PC-3 (cell line): Measurements from ENCODE around the gene MPZL1. TPM values are rescaled to one million over a fixed set of nuclear protein-coding genes. Genes with fewer than 3 reads are reported as not detected.

ENCODE experiments used
- ATAC-seq: fragments of 200-7000 bp; cut with Tn5 transposase; 2 replicates; pipeline ENCODE4 v1.9.1; 2020; ENCODE audit warnings: mild to moderate bottlenecking, moderate library complexity
- BruUV-seq: library from RNA; stranded (reverse); fragments of 400-500 nt; replicated peaks from 2 replicates; lab custom pipeline; 2021; lab: Mats Ljungman, UMichigan
- CTCF ChIA-PET: fragments of 300-600 bp; sonication (Branson Sonifier 250); formaldehyde crosslinking; loops from one replicate; lab custom pipeline; 2022; ENCODE audit warnings: antibody characterized with exemption; lab: Charles Lee
- POLR2A ChIA-PET: fragments of 300-600 bp; sonication (Branson Sonifier 250); formaldehyde crosslinking; loops from one replicate; lab custom pipeline; 2022; ENCODE audit warnings: antibody characterized with exemption; ENCODE audit not compliant: unreplicated experiment; lab: Charles Lee
- DNase-seq: peaks from one replicate; pipeline ENCODE4 v3.0.0-alpha.2; 2015
- H2AFZ ChIP-seq: fragments of 300-600 bp; sonication (generic); 2 replicates; pipeline ENCODE4 v1.6.0; 2016; ENCODE audit warnings: antibody characterized with exemption, low read length
- H3F3A ChIP-seq: fragments of 300-600 bp; sonication (generic); one replicate; pipeline ENCODE4 v1.6.0; 2017; ENCODE audit warnings: antibody characterized with exemption, low read length, control low read depth, mild to moderate bottlenecking; ENCODE audit not compliant: unreplicated experiment
- H3K27ac ChIP-seq: fragments of 300-600 bp; sonication (generic); 2 replicates; pipeline ENCODE4 v1.5.1; 2016; ENCODE audit warnings: mild to moderate bottlenecking, low read length
- H3K27me3 ChIP-seq: fragments of 300-600 bp; sonication (generic); 2 replicates; pipeline ENCODE4 v1.6.1; 2016; ENCODE audit warnings: low read length, mixed read lengths
- H3K36me3 ChIP-seq: fragments of 300-600 bp; sonication (generic); 2 replicates; pipeline ENCODE4 v1.6.1; 2016; ENCODE audit warnings: low read depth, mixed run types, low read length, mixed read lengths
- H3K4me1 ChIP-seq: fragments of 300-600 bp; sonication (generic); 2 replicates; pipeline ENCODE4 v1.5.1; 2016; ENCODE audit warnings: low read length; ENCODE audit not compliant: insufficient read depth
- H3K4me2 ChIP-seq: fragments of 300-600 bp; sonication (generic); 2 replicates; pipeline ENCODE4 v1.6.0; 2016; ENCODE audit warnings: low read length
- H3K4me3 ChIP-seq: fragments of 300-600 bp; sonication (generic); 2 replicates; pipeline ENCODE4 v1.5.1; 2016; ENCODE audit warnings: mild to moderate bottlenecking, low read length, mixed read lengths
- H3K79me2 ChIP-seq: fragments of 300-600 bp; sonication (generic); 2 replicates; pipeline ENCODE4 v1.6.1; 2017; ENCODE audit warnings: low read length, mixed read lengths
- H3K9ac ChIP-seq: fragments of 300-600 bp; sonication (generic); 2 replicates; pipeline ENCODE4 v1.6.0; 2016; ENCODE audit warnings: mild to moderate bottlenecking, low read length
- H3K9me2 ChIP-seq: fragments of 300-600 bp; sonication (generic); replicated peaks from 2 replicates; pipeline ENCODE4 v1.6.1; 2016; ENCODE audit warnings: mixed run types, low read length, mixed read lengths
- H3K9me3 ChIP-seq: fragments of 300-600 bp; sonication (generic); 2 replicates; pipeline ENCODE4 v1.6.1; 2016; ENCODE audit warnings: low read length, mixed read lengths
- H4K20me1 ChIP-seq: fragments of 300-600 bp; sonication (generic); 2 replicates; pipeline ENCODE4 v1.6.1; 2016; ENCODE audit warnings: low read length, mixed read lengths
- CTCF ChIP-seq: fragments of 300-600 bp; sonication (generic); conservative IDR thresholded peaks from 2 replicates; pipeline ENCODE4 v1.5.1; 2017; ENCODE audit warnings: antibody characterized with exemption, low read depth, mild to moderate bottlenecking, low read length
- EZH2 ChIP-seq: fragments of 300-600 bp; sonication (generic); IDR thresholded peaks from one replicate; pipeline ENCODE4 v1.6.1; 2017; ENCODE audit warnings: antibody characterized with exemption, mild to moderate bottlenecking, low read length; ENCODE audit not compliant: unreplicated experiment
- EZH2phosphoT487 ChIP-seq: fragments of 300-600 bp; sonication (generic); IDR thresholded peaks from 2 replicates; pipeline ENCODE4 v1.6.1; 2018; ENCODE audit warnings: mild to moderate bottlenecking, antibody characterized with exemption, low read length, borderline replicate concordance
- intact Hi-C: fragments of 100-400 bp; cut with micrococcal nuclease; formaldehyde crosslinking; loops from 2 replicates; pipeline ENCODE4 v1.9.0; 2023
- total RNA-seq: library from RNA; depleted of rRNA; stranded (reverse); fragments of >200 nt; gene quantifications from 2 replicates; pipeline ENCODE4 v1.2.3, GENCODE V29; 2014

MPZL1 gene
- total RNA-seq, 1 experiment from 2014 or later, result 86.5 TPM

GRCh38 chr1:167821356-167821685 lies 99.5 kb downstream of the MPZL1 start:
- CTCF ChIA-PET, result no interaction called here
- H3K4me2 ChIP-seq, result no peak overlapping the region

DNA sequence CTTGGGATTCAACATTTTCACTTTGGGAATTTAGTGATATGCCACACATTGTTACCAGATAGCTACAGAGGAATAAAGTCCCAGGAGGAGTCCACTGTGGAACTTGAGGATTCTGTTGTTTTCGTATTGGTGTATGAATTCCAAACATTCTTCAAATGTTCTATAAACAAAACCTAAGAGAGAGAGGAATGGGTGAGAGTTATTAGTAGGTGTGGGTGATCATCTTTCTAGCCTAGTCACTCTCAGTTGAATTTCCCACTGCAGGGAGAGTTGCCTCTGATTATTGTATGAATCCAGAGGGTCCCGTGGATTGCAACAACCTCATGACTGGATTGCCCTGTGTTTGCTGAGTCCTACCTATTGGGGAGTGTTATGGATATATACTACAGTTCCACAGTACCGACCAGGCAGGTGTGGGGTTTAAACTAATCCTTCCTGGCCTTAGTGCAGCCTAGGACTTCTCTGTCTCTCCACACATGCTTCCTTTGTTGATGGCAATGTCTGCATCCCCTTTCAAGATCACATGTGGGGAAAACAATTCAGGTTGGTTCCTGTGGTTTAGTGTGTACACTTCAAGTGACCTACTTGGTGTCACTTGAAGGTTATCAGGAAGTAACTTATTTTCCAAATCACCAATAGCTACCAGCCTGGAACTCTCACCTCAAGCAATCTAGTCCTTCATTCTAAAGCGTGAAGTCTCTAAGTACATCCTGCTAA lies 100.3 kb downstream of the MPZL1 start:
- intact Hi-C loops, result loop anchor here (5.0 kb wide), 1 partner anchor 80 kb away; no protein-coding TSS in a partner anchor
- ChIA-PET POLR2A (no interaction called here), CTCF (no interaction called here)
- TF ChIP-seq EZH2 (no peak), CTCF (no peak), EZH2phosphoT487 (no peak)
- Histone ChIP-seq H3K9me2 (no peaks in the 10 kb centered on the region), H3K4me2 (no peak overlapping the region), H3K79me2 (no peaks in the 10 kb centered on the region), H3K9ac (no peak overlapping the region), H3K4me1 (peaks cover 10% of the 10 kb centered on the region), H3K27me3 (no peaks in the 10 kb centered on the region), H3K36me3 (no peaks in the 10 kb centered on the region), H4K20me1 (no peaks in the 10 kb centered on the region), H2AFZ (no peak overlapping the region), H3F3A (peaks cover 6% of the 10 kb centered on the region), H3K4me3 (no peak overlapping the region), H3K27ac (no peak overlapping the region), H3K9me3 (no peaks in the 10 kb centered on the region)
- no TSS peak for BruUV-seq
- DNase-seq (no peak), ATAC-seq (no peak)

More at GRCh38 chr1:167821356-167821685, 99.5 kb downstream of the MPZL1 start:
- H3F3A ChIP-seq, result peaks cover 6% of the 10 kb centered on the region
- peaks cover 11% of the 10 kb centered on the region for H3K4me1 ChIP-seq
- H2AFZ ChIP-seq, result no peak overlapping the region
- POLR2A ChIA-PET, result interaction anchor here (1.7 kb wide), 1 partner anchor 115 kb away, joined by 7 read pairs; the partner anchor contains the start of gene DCAF6
- no peaks in the 10 kb centered on the region for H3K27me3 ChIP-seq
- ATAC-seq (no peak), DNase-seq (no peak)
- no peak overlapping the region for H3K9ac ChIP-seq
- intact Hi-C loops, result loop anchor here (5.0 kb wide), 1 partner anchor 81 kb away; no protein-coding TSS in a partner anchor
- no TSS peak for BruUV-seq
- H3K36me3 ChIP-seq, result no peaks in the 10 kb centered on the region
- no peak overlapping the region for H3K27ac ChIP-seq
- H4K20me1 ChIP-seq, result no peaks in the 10 kb centered on the region
- H3K9me3 ChIP-seq, result no peaks in the 10 kb centered on the region
- no peaks in the 10 kb centered on the region for H3K79me2 ChIP-seq
- H3K4me3 ChIP-seq, result no peak overlapping the region
- TF ChIP-seq EZH2, result no peak
- H3K9me2 ChIP-seq, result no peaks in the 10 kb centered on the region

DNA sequence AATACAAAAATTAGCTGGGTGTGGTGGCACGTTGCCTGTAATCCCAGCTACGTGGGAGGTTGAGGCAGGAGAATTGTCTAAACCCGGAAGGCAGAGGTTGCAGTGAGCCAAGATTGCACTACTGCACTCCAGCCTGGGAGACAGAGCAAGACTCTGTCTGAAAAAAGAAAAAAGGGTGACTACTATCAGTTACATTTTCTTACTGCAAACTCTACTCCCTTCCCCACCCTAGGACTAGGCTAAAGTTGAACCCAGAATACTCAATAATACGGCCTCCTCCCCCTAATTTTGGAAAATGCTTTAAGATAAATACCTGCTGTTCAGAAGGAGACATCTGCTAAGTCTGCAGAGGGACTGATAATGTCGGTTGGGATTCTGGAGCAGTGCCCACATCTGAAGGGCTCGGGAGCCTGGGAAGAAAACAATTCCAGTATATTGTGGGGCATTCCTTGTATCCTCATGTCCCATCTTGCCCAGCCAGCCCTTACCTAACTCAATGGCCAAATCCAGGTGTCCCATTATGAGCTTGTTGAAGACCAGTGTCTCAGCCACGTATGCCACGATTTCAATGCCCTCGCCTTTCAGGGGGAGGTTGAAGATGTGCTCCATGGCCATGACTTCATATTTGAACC lies 102.5 kb downstream of the MPZL1 start:
- H3K79me2 ChIP-seq, result no peaks in the 10 kb centered on the region
- ATAC-seq (no peak), DNase-seq (no peak)
- H3K9me3 ChIP-seq, result no peaks in the 10 kb centered on the region
- peaks cover 7% of the 10 kb centered on the region for H3K4me1 ChIP-seq
- no TSS peak for BruUV-seq
- no peaks in the 10 kb centered on the region for H3K9me2 ChIP-seq
- ChIA-PET CTCF (no interaction called here), POLR2A (interaction anchor here (0.5 kb wide), 1 partner anchor 82 kb away, joined by 3 read pairs; no protein-coding TSS in a partner anchor)
- intact Hi-C loops, result loop anchor here (5.0 kb wide), 1 partner anchor 78 kb away; no protein-coding TSS in a partner anchor
- no peaks in the 10 kb centered on the region for H3K36me3 ChIP-seq
- no peak for TF ChIP-seq EZH2
- no peak for TF ChIP-seq EZH2phosphoT487
- no peak for TF ChIP-seq CTCF
- no peak overlapping the region for H2AFZ ChIP-seq
- H3K4me3 ChIP-seq, result no peak overlapping the region
- no peaks in the 10 kb centered on the region for H4K20me1 ChIP-seq
- H3K4me2 ChIP-seq, result no peak overlapping the region
- no peaks in the 10 kb centered on the region for H3F3A ChIP-seq
- H3K9ac ChIP-seq, result no peak overlapping the region
- no peaks in the 10 kb centered on the region for H3K27me3 ChIP-seq
- no peak overlapping the region for H3K27ac ChIP-seq
